Right cardiac atrium (tissue), 5 donors: ENCODE data around the gene RASIP1. TPM values are rescaled to one million over a fixed set of nuclear protein-coding genes. Genes with fewer than 3 reads are reported as not detected.
"Not testable (repeated sequence)": the region's sequence is repeated elsewhere in the genome, so short reads cannot be mapped to it uniquely, and the experiment has no call there.

Source experiments
- ATAC-seq, 2 donors: fragments of 200-7000 bp; cut with Tn5 transposase; one replicate each; pipeline versions ENCODE4 v1.8.0 to v1.9.1; 2020; ENCODE audit warnings: moderate library complexity in 2 of 2, mild to moderate bottlenecking in 1 of 2
- DNase-seq, 3 donors: peaks; one replicate each; pipeline ENCODE4 v3.0.0-alpha.2; 2020
- H3K27ac ChIP-seq: one replicate; pipeline ENCODE4 v1.5.1; 2013; ENCODE audit warnings: mild to moderate bottlenecking, low read length, control low read depth, moderate library complexity
- H3K27me3 ChIP-seq: one replicate; pipeline ENCODE4 v1.6.1; 2013; ENCODE audit not compliant: control insufficient read depth, insufficient read depth
- H3K4me1 ChIP-seq: one replicate; pipeline ENCODE4 v1.6.1; 2013; ENCODE audit warnings: low read length; ENCODE audit not compliant: control insufficient read depth, insufficient read depth
- H3K4me3 ChIP-seq: one replicate; pipeline ENCODE4 v1.5.1; 2013; ENCODE audit warnings: low read length, control low read depth
- H3K9me3 ChIP-seq: one replicate; pipeline ENCODE4 v1.6.1; 2013; ENCODE audit warnings: low read length; ENCODE audit not compliant: control insufficient read depth
- WGBS: extraction: QIAGEN DNeasy Blood & Tissue Kit; methylation state at CpG from one replicate; pipeline ENCODE4 v1.1.7; 2013; 5-methylcytosine and 5-hydroxymethylcytosine counted together
- intact Hi-C, 4 donors: fragments of 100-400 bp; cut with DNase I; formaldehyde crosslinking; loops; one replicate each; pipeline versions ENCODE4 v1.11.0 to v1.14.0; 2022 to 2023
- long read RNA-seq, 4 donors: library from polyadenylated mRNA; unstranded; transcript quantifications; one replicate each; pipeline ENCODE4 v2.0.0, GENCODE V29; 2020 to 2021
- polyA plus RNA-seq: library from polyadenylated mRNA; stranded (reverse); fragments of 200-250 nt; gene quantifications from one replicate; pipeline ENCODE4 v1.2.3, GENCODE V29; 2013
- total RNA-seq, 4 donors: library from RNA; stranded (reverse); fragmentation: NEBNext Ultra II Directional; extraction: Animal tissue kit (Norgen Biotek cat#: 25700); gene quantifications; one replicate each; pipeline ENCODE4 v1.2.1, GENCODE V29; 2021
- donor health status: healthy with polysubstance abuse.
- donor health status: DM: no; HTN: yes; CAD: no.
- donor health status: DM: no; HTN: no; CAD: no.
- donor health status: DM: no; HTN: yes; CAD: no; lungs with severe emphysema.
- donor health status: DM: yes; HTN: yes; CAD: no.

Gene RASIP1
- 10 to 100 TPM; 13.8 to 19.6 (median 17.5) TPM for total RNA-seq
- 20.4 TPM for polyA plus RNA-seq
- long read RNA-seq, donor 1, transcript RASIP1-201 (12 exons, 3,308 nt) = major isoform, 22 of 87 reads
- long read RNA-seq, donor 1, partial matches to known transcripts = 52 of 87 reads
- long read RNA-seq, donor 1, other reads (novel, unspliced or antisense) = 13 of 87 reads
- long read RNA-seq, donor 2, transcript RASIP1-201 (12 exons, 3,308 nt) = major isoform, 16 of 42 reads
- long read RNA-seq, donor 2, partial matches to known transcripts = 22 of 42 reads
- long read RNA-seq, donor 2, other reads (novel, unspliced or antisense) = 4 of 42 reads
- long read RNA-seq, donor 3, partial matches to known transcripts = 33 of 42 reads
- long read RNA-seq, donor 3, other reads (novel, unspliced or antisense) = 8 of 42 reads
- long read RNA-seq, donor 4, transcript RASIP1-201 (12 exons, 3,308 nt) = major isoform, 12 of 59 reads
- long read RNA-seq, donor 4, partial matches to known transcripts = 40 of 59 reads
- long read RNA-seq, donor 4, other reads (novel, unspliced or antisense) = 6 of 59 reads

DNA sequence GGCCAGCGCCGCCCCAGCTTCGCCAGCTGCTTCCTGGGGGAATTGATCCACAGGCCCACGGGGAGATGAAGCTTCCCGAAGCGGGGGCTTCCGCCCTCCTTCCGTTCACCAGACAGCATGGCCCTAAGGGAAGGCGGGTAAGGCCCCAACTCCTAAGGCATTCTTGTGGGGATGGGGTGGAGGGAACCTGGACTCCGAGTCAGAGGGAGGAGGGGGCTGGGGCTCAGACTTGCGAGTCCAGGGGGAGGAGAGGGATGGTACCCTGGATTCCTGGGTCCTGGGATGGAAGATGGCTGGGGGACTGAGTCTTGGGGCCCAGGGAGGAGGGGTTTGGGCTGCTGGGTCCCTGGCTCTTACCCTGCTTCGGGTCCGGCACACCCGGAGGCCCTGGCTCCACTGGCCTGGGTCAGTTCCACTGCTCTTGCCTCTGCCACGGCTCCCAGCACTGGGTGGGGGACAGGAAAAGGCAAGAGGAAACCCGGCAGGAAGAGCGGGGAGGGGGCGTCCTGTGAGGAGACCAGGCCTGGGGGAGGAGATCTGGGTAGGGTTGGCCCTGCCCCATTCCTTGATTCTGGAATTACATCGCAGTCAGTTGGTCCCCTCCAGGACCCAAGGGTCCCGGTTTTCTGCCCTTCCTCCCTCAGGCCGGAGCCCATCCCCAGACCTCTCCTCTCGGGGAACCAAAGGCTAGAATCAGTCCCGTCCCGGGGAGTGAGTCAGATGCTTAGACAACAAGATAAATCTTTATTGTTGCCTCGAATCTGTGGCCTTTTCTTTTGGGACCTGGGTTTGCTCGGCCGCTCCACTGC lies at the start of gene RASIP1:
Gene RASIP1 (minus strand): TSS at position 447 of the 809 bp plus-strand sequence. CDS start 328 bp downstream, at position 119.
- intact Hi-C loops = no loop called here
- DNase-seq (peak; percentile 83 to 91 (median 88)), ATAC-seq (peak; percentile 54 to 78)
- WGBS = 46% methylated on average over 27 of the region's 27 CpGs
- H3K27me3 ChIP-seq = no peaks in the 10 kb centered on the region
- H3K4me1 ChIP-seq = no peaks in the 10 kb centered on the region
- peak within 1 kb of the TSS; percentile 58 for H3K4me3 ChIP-seq
- H3K9me3 ChIP-seq = no peaks in the 10 kb centered on the region
- H3K27ac ChIP-seq = peak within 1 kb of the TSS; percentile 86

GRCh38 chr19:48787331-48787730 lies 46.9 kb upstream of the RASIP1 start:
- WGBS = 91% methylated on average over 9 of the region's 9 CpGs
- intact Hi-C loops = loop anchor here in 1 of 4 donors (5.0 kb wide), 1 partner anchor 55 kb away; no protein-coding TSS in a partner anchor
- ATAC-seq, H3K27me3 ChIP-seq, H3K9me3 ChIP-seq, H3K4me3 ChIP-seq, H3K27ac ChIP-seq, H3K4me1 ChIP-seq: not testable (repeated sequence)
- peak in 1 of 3 donors; percentile 12 for DNase-seq

DNA sequence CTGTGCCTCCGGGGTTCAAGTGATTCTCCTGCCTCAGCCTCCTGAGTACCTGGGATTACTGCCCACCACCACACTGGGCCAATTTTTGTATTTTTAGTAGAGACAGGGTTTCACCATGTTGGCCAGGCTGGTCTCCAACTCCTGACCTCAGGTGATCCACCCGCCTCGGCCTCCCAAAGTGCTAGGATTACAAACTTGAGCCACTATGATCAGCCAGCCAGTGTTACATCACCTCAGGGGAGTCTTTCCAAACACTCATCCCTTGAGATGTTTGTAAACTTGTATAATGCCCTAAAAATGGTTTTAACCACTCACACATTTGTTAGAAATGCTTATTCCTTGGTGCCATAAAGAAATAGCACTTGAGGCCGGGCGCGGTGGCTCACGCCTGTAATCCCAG lies 46.0 kb upstream of the RASIP1 start:
- not testable (repeated sequence) for H3K4me1 ChIP-seq, ATAC-seq, H3K4me3 ChIP-seq, H3K27ac ChIP-seq, H3K9me3 ChIP-seq, H3K27me3 ChIP-seq
- intact Hi-C loops = loop anchor here in 1 of 4 donors (5.0 kb wide), 1 partner anchor 56 kb away; no protein-coding TSS in a partner anchor
- WGBS = 93% methylated on average over 7 of the region's 7 CpGs
- peak in 1 of 3 donors; percentile 34 for DNase-seq

DNA sequence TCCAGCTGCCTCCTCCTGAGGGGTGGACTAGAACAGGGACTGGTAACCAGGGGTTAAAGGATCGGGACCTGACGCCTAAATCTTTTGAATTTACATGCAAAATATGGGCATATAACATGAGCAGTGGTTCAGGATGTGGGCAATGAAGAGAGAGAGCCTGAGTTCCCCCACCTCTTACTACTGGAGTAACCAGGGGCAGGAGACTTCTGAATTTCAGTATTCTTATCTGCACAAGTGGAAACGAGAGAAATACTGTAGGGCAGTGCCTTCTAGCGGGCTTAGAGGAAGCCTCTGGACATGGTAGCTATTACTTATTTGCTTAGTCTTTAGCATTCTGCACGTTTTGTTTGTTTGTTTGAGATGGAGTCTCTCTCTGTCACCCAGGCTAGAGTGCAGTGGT lies 44.1 kb upstream of the RASIP1 start:
- Histone ChIP-seq H3K4me3 (no peak overlapping the region), H3K9me3 (no peaks in the 10 kb centered on the region), H3K4me1 (peaks cover 2% of the 10 kb centered on the region), H3K27ac (no peak overlapping the region), H3K27me3 (no peaks in the 10 kb centered on the region)
- intact Hi-C loops = no loop called here
- DNase-seq (no peak), ATAC-seq (no peak)
- WGBS = 55% methylated on average over 5 of the region's 5 CpGs

GRCh38 chr19:48780631-48781391 lies 40.4 kb upstream of the RASIP1 start:
- peak; percentile 4 to 30 for ATAC-seq
- DNase-seq = peak in 1 of 3 donors; percentile 28
- no peaks in the 10 kb centered on the region for H3K27me3 ChIP-seq
- no peak overlapping the region for H3K4me3 ChIP-seq
- WGBS = 53% methylated on average over 14 of the region's 14 CpGs
- intact Hi-C loops = no loop called here
- no peaks in the 10 kb centered on the region for H3K9me3 ChIP-seq
- H3K27ac ChIP-seq = peak overlapping the region; percentile 39
- H3K4me1 ChIP-seq = peaks cover 2% of the 10 kb centered on the region

DNA sequence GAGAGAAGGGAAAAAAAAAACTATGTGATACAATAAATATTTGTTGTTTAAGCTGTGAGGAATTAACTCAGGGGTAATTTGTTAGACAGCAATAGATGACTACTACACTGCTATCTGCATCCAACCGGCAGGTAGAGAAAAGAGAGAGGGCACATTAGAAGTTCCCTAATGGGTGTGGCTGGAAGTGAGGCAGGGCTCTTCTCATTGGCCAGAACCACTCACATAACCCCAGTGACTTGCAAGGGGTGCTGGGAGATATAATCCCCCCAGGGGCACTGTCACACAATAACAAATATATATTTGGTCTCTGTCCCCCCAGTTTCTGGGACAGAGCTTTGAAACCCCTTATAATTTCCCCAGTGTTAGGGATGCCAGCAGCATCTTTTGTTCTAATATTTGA lies 39.2 kb upstream of the RASIP1 start:
- intact Hi-C loops = no loop called here
- ATAC-seq = no peak
- no peaks in the 10 kb centered on the region for H3K27me3 ChIP-seq
- H3K4me1 ChIP-seq = peaks cover 2% of the 10 kb centered on the region
- DNase-seq = no peak
- no peak overlapping the region for H3K4me3 ChIP-seq
- WGBS = 52% methylated on average over 1 of the region's 1 CpG
- H3K9me3 ChIP-seq = no peaks in the 10 kb centered on the region
- no peak overlapping the region for H3K27ac ChIP-seq

DNA sequence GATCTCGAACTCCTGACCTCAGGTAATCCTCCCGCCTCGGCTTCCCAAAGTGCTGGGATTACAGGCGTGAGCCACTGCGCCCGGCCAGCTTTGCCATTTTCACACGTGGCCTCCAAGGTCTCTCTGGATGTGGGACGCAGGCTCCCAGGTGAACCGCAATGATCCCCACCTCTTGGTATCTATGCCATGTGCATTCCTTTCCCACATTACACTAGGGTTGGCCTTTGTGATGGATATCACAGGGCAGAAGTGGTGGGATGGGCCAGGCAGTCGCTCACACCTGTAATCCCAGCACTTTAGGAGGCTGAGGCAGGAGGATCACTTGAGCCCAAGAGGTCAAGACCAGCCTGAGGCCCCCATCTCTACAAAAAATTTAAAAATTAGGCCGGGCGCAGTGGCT lies 37.3 kb upstream of the RASIP1 start:
- no peak for DNase-seq
- intact Hi-C loops = no loop called here
- H3K9me3 ChIP-seq = no peaks in the 10 kb centered on the region
- no peak for ATAC-seq
- H3K4me3 ChIP-seq = no peak overlapping the region
- WGBS = 93% methylated on average over 12 of the region's 12 CpGs
- H3K4me1 ChIP-seq = peaks cover 2% of the 10 kb centered on the region
- H3K27ac ChIP-seq = no peak overlapping the region
- no peaks in the 10 kb centered on the region for H3K27me3 ChIP-seq

DNA sequence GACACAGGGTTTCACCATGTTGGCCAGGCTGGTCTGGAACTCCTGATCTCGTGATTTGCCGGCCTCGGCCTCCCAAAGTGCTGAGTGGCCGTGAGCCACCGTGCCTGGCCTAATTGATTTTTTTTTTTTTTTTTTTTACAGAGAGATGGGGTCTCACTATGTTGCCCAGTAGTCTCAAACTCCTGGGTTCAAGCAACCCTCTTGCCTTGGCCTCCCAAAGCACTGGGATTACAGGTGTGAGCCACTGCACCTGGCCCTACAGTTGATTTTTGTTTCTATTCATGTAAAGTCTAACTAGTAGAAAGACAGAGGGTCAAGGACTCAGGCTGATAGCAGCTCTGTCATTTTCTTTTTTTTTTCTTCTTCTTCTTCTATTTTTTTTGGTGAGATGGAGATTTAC lies 36.7 kb upstream of the RASIP1 start:
- Histone ChIP-seq H3K27ac (no peak overlapping the region), H3K27me3 (no peaks in the 10 kb centered on the region), H3K4me1 (peaks cover 2% of the 10 kb centered on the region), H3K4me3 (no peak overlapping the region), H3K9me3 (no peaks in the 10 kb centered on the region)
- 86% methylated on average over 5 of the region's 5 CpGs for WGBS
- intact Hi-C loops = no loop called here
- ATAC-seq = no peak
- DNase-seq = no peak

DNA sequence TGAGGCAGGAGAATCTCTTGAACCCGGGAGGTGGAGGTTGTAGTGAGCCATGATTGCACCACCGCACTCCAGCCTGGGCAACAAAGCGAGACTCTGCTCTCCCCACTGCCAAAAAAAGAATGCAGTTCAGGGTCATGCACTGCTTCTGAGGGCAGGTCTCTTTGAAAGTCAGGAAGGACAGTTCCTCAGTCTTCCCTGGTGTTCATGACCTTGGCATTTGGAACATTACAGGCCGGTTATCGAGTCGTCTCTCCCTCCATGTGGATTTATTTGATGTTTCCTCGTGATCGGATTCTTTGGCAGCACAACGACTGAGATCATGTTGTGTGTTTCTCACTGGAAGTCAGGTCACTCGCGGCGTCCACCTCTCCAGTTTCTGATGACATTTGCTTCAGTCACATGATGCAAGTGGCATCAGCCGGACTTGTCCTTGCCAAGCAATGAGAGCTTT lies 32.1 kb upstream of the RASIP1 start:
- peak in 1 of 3 donors; percentile 65 for DNase-seq
- Histone ChIP-seq H3K27ac (no peak overlapping the region), H3K4me1 (no peaks in the 10 kb centered on the region), H3K4me3 (no peak overlapping the region), H3K27me3 (no peaks in the 10 kb centered on the region), H3K9me3 (no peaks in the 10 kb centered on the region)
- ATAC-seq = peak; percentile 47 to 56
- intact Hi-C loops = no loop called here
- 43% methylated on average over 13 of the region's 13 CpGs for WGBS

- Histone ChIP-seq H3K4me3 (no peak overlapping the region), H3K27me3 (no peaks in the 10 kb centered on the region), H3K4me1 (no peaks in the 10 kb centered on the region), H3K9me3 (no peaks in the 10 kb centered on the region), H3K27ac (no peak overlapping the region)
- ATAC-seq (no peak), DNase-seq (no peak)
- intact Hi-C loops = no loop called here
- WGBS = 77% methylated on average over 20 of the region's 20 CpGs
Observed at GRCh38 chr19:48770734-48771472, 30.5 kb upstream of the RASIP1 start.
